ENCODE results near the gene SPAST. TPM values are rescaled to one million over a fixed set of nuclear protein-coding genes. Genes with fewer than 3 reads are reported as not detected.
"Not testable (repeated sequence)": the region's sequence is repeated elsewhere in the genome, so short reads cannot be mapped to it uniquely, and the experiment has no call there.

The SPAST gene
- total RNA-seq (1 to 10 TPM; 7.0 to 7.4 TPM), total RNA-seq (14.8 to 88.5 (median 55.3) reads per million in 172 experiments)
- polyA plus RNA-seq (2013, experiment 1 of 2): 13.3 TPM
- 14.4 TPM for polyA plus RNA-seq (2013, experiment 2 of 2)

GRCh38 chr2:32063310-32064020 is at the start of gene SPAST:
SPAST (plus strand) TSS chr2:32063556; CDS start chr2:32063832, 276 bp downstream.
- Histone ChIP-seq H3K4me1 (ENCODE audit: insufficient read depth, low read length) (peaks cover 34% of the 10 kb centered on the region), H3K27ac (ENCODE audit: low read depth in 1 of 2, low read length in 2 of 2) (peak within 1 kb of the TSS; percentile 66 to 80), H3K27me3 (ENCODE audit: control insufficient read depth in 1 of 2, insufficient read depth in 2 of 2, low read length in 2 of 2) (no peaks in the 10 kb centered on the region), H3K4me3 (ENCODE audit: low read length) (peak within 1 kb of the TSS; percentile 90), H3K9me3 (ENCODE audit: control insufficient read depth in 1 of 2, insufficient read depth in 1 of 2, low read length in 2 of 2) (no peaks in the 10 kb centered on the region), H3K36me3 (ENCODE audit: insufficient read depth, low read length) (no peaks in the 10 kb centered on the region)
- TF ChIP-seq CTCF (IDR thresholded peaks at IDR 0.05): peak; percentile 64
- POLR2A ChIA-PET: interaction anchor here (1.0 to 4.3 kb wide), 16 partner anchors 8 to 1917 kb away, joined by 3 to 65 read pairs (median 6); partner anchors contain the start of genes DPY30, MEMO1, SLC30A6 and TTC27
- intact Hi-C loops (cut with DNase I, micrococcal nuclease): loop anchor here (1.0 to 10.0 kb wide), 11 partner anchors 24 to 1919 kb away; partner anchors contain the start of genes SLC30A6 (in 2 of the 2), BIRC6 (in 1 of the 2), DPY30 (in 1 of the 2) and EHD3 (in 1 of the 2)
- peak; percentile 91 to 98 (median 96) for DNase-seq
- H3K4me1 Mint-ChIP-seq (ENCODE audit: low read depth): peaks cover 39% of the 10 kb centered on the region
- peak; percentile 87 for ATAC-seq (ENCODE audit: poor library complexity)
- H3K4me3 Mint-ChIP-seq: peak within 1 kb of the TSS; percentile 97
- no peaks in the 10 kb centered on the region for H3K27me3 Mint-ChIP-seq
- CTCF ChIA-PET: interaction anchor here (1.2 to 2.4 kb wide), 6 partner anchors 8 to 58 kb away, joined by 3 to 24 read pairs (median 5); partner anchors contain the start of gene DPY30
- no peaks in the 10 kb centered on the region for H3K9me3 Mint-ChIP-seq
- H3K27ac Mint-ChIP-seq: peak within 1 kb of the TSS; percentile 90
- peaks cover 12% of the 10 kb centered on the region for H3K36me3 Mint-ChIP-seq (ENCODE audit: low read depth)

- H3K4me3 ChIP-seq (ENCODE audit: low read length); H3K4me3 Mint-ChIP-seq; CTCF ChIA-PET; H3K9me3 ChIP-seq (ENCODE audit: control insufficient read depth in 1 of 2, insufficient read depth in 1 of 2, low read length in 2 of 2); POLR2A ChIA-PET; H3K27ac Mint-ChIP-seq; H3K27me3 ChIP-seq (ENCODE audit: control insufficient read depth in 1 of 2, insufficient read depth in 2 of 2, low read length in 2 of 2); ATAC-seq (ENCODE audit: poor library complexity); H3K9me3 Mint-ChIP-seq; H3K4me1 Mint-ChIP-seq (ENCODE audit: low read depth); intact Hi-C loops (cut with DNase I, micrococcal nuclease); H3K27me3 Mint-ChIP-seq; DNase-seq; H3K4me1 ChIP-seq (ENCODE audit: insufficient read depth, low read length); H3K27ac ChIP-seq (ENCODE audit: low read depth in 1 of 2, low read length in 2 of 2): not testable (repeated sequence)
- H3K36me3 Mint-ChIP-seq (ENCODE audit: low read depth): peaks cover 51% of the 10 kb centered on the region
- H3K36me3 ChIP-seq (ENCODE audit: insufficient read depth, low read length): peaks cover 19% of the 10 kb centered on the region
Measured at GRCh38 chr2:32018789-32019482, 44.4 kb upstream of the SPAST start.

- H3K4me3 ChIP-seq (ENCODE audit: low read length); intact Hi-C loops (cut with DNase I, micrococcal nuclease); H3K27me3 ChIP-seq (ENCODE audit: control insufficient read depth in 1 of 2, insufficient read depth in 2 of 2, low read length in 2 of 2); DNase-seq; CTCF ChIA-PET; POLR2A ChIA-PET; H3K27ac ChIP-seq (ENCODE audit: low read depth in 1 of 2, low read length in 2 of 2); H3K27me3 Mint-ChIP-seq; ATAC-seq (ENCODE audit: poor library complexity); H3K9me3 ChIP-seq (ENCODE audit: control insufficient read depth in 1 of 2, insufficient read depth in 1 of 2, low read length in 2 of 2); H3K9me3 Mint-ChIP-seq: not testable (repeated sequence)
- peak overlapping the region; percentile 47 for H3K27ac Mint-ChIP-seq
- H3K36me3 Mint-ChIP-seq (ENCODE audit: low read depth): peaks cover 39% of the 10 kb centered on the region
- peaks cover 37% of the 10 kb centered on the region for H3K4me1 Mint-ChIP-seq (ENCODE audit: low read depth)
- peak overlapping the region; percentile 21 for H3K4me3 Mint-ChIP-seq
- Histone ChIP-seq H3K4me1 (ENCODE audit: insufficient read depth, low read length) (peaks cover 20% of the 10 kb centered on the region), H3K36me3 (ENCODE audit: insufficient read depth, low read length) (peaks cover 21% of the 10 kb centered on the region)
Measured at GRCh38 chr2:32034198-32034887, 29.0 kb upstream of the SPAST start.

Data from CD4-positive, alpha-beta T cell (primary cell).